IPS-20b (cell line): ENCODE measurements around the gene PARVB.

Experiments used
- H3K27ac ChIP-seq: one replicate; pipeline ENCODE4 v1.5.1; 2013; ENCODE audit warnings: low read length
- H3K27me3 ChIP-seq: 2 replicates; pipeline ENCODE4 v1.6.1; 2013; ENCODE audit warnings: mild to moderate bottlenecking, low read length, inconsistent platforms; ENCODE audit not compliant: insufficient read depth
- H3K36me3 ChIP-seq: 2 replicates; pipeline ENCODE4 v1.6.1; 2013; ENCODE audit warnings: low read depth, mild to moderate bottlenecking, inconsistent platforms, low read length, moderate library complexity; ENCODE audit not compliant: insufficient read depth
- H3K4me1 ChIP-seq: 2 replicates; pipeline ENCODE4 v1.6.1; 2013; ENCODE audit warnings: mild to moderate bottlenecking, control low read depth, inconsistent platforms, low read length, moderate library complexity; ENCODE audit not compliant: insufficient read depth
- H3K4me3 ChIP-seq: 2 replicates; pipeline ENCODE4 v1.5.1; 2013; ENCODE audit warnings: mild to moderate bottlenecking, low read length, inconsistent platforms
- H3K9ac ChIP-seq: 2 replicates; pipeline ENCODE4 v1.6.1; 2013; ENCODE audit warnings: low read depth, mild to moderate bottlenecking, inconsistent platforms, low read length, moderate library complexity
- H3K9me3 ChIP-seq: 2 replicates; pipeline ENCODE4 v1.6.1; 2013; ENCODE audit warnings: mild to moderate bottlenecking, low read depth, low read length, inconsistent platforms; ENCODE audit not compliant: insufficient read depth

The PARVB gene

GRCh38 chr22:44096736-44097135 lies 72.6 kb downstream of the PARVB start:
- no peak overlapping the region for H3K27ac ChIP-seq
- no peak overlapping the region for H3K9ac ChIP-seq
- H3K4me1 ChIP-seq, result no peaks in the 10 kb centered on the region
- H3K9me3 ChIP-seq, result no peaks in the 10 kb centered on the region
- H3K4me3 ChIP-seq, result no peak overlapping the region
- H3K36me3 ChIP-seq, result no peaks in the 10 kb centered on the region
- no peaks in the 10 kb centered on the region for H3K27me3 ChIP-seq

GRCh38 chr22:44097263-44098020 lies 73.3 kb downstream of the PARVB start:
- H3K4me3 ChIP-seq, result no peak overlapping the region
- no peak overlapping the region for H3K27ac ChIP-seq
- H3K9me3 ChIP-seq, result no peaks in the 10 kb centered on the region
- no peaks in the 10 kb centered on the region for H3K36me3 ChIP-seq
- H3K27me3 ChIP-seq, result no peaks in the 10 kb centered on the region
- no peak overlapping the region for H3K9ac ChIP-seq
- H3K4me1 ChIP-seq, result no peaks in the 10 kb centered on the region

GRCh38 chr22:44098021-44098739 lies 74.1 kb downstream of the PARVB start:
- H3K4me1 ChIP-seq, result no peaks in the 10 kb centered on the region
- no peak overlapping the region for H3K4me3 ChIP-seq
- no peaks in the 10 kb centered on the region for H3K36me3 ChIP-seq
- H3K27me3 ChIP-seq, result no peaks in the 10 kb centered on the region
- no peak overlapping the region for H3K27ac ChIP-seq
- no peaks in the 10 kb centered on the region for H3K9me3 ChIP-seq
- H3K9ac ChIP-seq, result no peak overlapping the region; the same call in 1 of the 2 replicates

DNA sequence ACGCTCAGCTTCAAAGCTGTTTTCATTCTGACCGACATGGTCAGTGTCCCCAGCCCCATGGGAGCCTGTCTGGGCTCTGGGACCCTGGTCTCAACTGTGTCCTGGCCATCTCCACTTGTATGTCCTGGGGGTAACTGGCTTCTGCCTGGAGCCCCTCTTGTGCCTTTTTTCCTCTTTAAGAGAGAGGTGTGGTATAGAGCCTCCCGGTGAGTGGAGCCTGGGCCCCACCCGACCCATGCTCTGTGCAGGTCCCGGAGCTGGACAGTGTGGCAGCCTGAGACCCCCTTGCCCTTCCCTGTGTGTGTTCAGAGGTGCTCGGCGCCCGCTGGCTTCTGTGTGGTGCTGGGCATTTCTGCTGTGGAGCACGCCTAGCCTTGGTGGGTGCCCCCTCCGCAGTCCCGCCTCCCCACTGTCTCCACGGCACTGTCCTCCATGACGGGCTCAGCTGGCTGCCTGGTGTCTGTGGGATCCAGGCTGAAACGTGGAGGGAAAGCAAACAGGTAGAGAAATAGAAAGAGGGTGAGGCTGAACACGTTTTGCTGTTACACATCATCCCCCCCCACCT lies 74.9 kb downstream of the PARVB start:
- Histone ChIP-seq H3K36me3 (no peaks in the 10 kb centered on the region), H3K9ac (no peak overlapping the region), H3K27ac (no peak overlapping the region), H3K4me1 (no peaks in the 10 kb centered on the region), H3K9me3 (no peaks in the 10 kb centered on the region), H3K27me3 (no peaks in the 10 kb centered on the region), H3K4me3 (no peak overlapping the region)

GRCh38 chr22:44099696-44100095 lies 75.6 kb downstream of the PARVB start:
- H3K36me3 ChIP-seq, result no peaks in the 10 kb centered on the region
- H3K4me1 ChIP-seq, result no peaks in the 10 kb centered on the region
- H3K27me3 ChIP-seq, result no peaks in the 10 kb centered on the region
- H3K27ac ChIP-seq, result no peak overlapping the region
- no peak overlapping the region for H3K4me3 ChIP-seq
- H3K9ac ChIP-seq, result no peak overlapping the region
- 0 out of 2 replicates have a peak, but pooled peaks cover 2% of the 10 kb centered on the region for H3K9me3 ChIP-seq

GRCh38 chr22:44100411-44100810 lies 76.3 kb downstream of the PARVB start:
- no peak overlapping the region for H3K4me3 ChIP-seq
- H3K4me1 ChIP-seq, result no peaks in the 10 kb centered on the region
- H3K27me3 ChIP-seq, result no peaks in the 10 kb centered on the region
- no peak overlapping the region for H3K27ac ChIP-seq
- H3K9me3 ChIP-seq, result peaks cover 6% of the 10 kb centered on the region; the same call in 1 of the 2 replicates
- H3K9ac ChIP-seq, result no peak overlapping the region
- H3K36me3 ChIP-seq, result no peaks in the 10 kb centered on the region

DNA sequence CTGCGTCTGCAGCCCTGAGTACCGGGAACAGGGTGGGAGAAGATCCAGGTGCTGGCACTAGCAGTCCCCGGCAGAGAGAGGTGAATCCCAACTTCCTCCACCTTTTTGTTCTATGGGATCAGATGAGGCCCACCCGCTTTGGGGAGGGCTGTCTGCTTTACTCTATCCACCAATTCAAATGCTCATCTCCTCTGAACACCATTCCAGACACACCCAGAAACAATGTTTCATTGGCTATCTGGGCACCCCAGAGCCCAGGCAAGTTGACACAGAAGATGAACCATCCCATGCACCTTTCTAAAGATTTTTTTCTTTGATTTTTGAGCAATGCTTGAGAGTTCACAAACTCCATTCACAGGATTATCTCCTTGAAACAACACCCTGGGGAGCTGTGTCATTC lies 78.0 kb downstream of the PARVB start:
- no peaks in the 10 kb centered on the region for H3K27me3 ChIP-seq
- peaks cover 6% of the 10 kb centered on the region; the same call in 1 of the 2 replicates for H3K9me3 ChIP-seq
- no peaks in the 10 kb centered on the region for H3K36me3 ChIP-seq
- peaks cover 9% of the 10 kb centered on the region for H3K4me1 ChIP-seq
- H3K9ac ChIP-seq, result no peak overlapping the region
- H3K27ac ChIP-seq, result no peak overlapping the region
- no peak overlapping the region for H3K4me3 ChIP-seq

DNA sequence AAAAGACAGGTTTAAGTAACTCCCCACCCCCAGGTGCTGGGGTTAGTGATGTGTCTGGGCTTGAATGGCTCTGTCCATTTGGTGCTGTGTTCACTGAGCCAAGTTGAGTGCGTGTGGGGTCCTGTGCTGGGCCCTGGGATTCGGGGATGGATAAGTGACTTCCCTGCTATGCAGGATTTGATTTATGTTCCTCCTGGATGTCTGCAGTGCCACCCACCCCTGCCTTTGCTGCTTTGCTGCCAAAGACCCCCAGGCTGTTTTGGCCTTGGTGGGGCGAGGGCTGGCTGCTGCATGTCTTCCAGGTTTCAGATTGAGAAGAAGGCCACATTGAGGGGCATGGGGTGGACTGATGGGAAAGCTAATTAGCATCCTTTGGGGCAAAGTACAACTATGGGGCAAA lies 78.8 kb downstream of the PARVB start:
- Histone ChIP-seq H3K4me3 (no peak overlapping the region), H3K9ac (no peak overlapping the region), H3K27me3 (no peaks in the 10 kb centered on the region), H3K27ac (no peak overlapping the region), H3K36me3 (no peaks in the 10 kb centered on the region), H3K4me1 (peaks cover 13% of the 10 kb centered on the region), H3K9me3 (peaks cover 6% of the 10 kb centered on the region; the same call in 1 of the 2 replicates)

DNA sequence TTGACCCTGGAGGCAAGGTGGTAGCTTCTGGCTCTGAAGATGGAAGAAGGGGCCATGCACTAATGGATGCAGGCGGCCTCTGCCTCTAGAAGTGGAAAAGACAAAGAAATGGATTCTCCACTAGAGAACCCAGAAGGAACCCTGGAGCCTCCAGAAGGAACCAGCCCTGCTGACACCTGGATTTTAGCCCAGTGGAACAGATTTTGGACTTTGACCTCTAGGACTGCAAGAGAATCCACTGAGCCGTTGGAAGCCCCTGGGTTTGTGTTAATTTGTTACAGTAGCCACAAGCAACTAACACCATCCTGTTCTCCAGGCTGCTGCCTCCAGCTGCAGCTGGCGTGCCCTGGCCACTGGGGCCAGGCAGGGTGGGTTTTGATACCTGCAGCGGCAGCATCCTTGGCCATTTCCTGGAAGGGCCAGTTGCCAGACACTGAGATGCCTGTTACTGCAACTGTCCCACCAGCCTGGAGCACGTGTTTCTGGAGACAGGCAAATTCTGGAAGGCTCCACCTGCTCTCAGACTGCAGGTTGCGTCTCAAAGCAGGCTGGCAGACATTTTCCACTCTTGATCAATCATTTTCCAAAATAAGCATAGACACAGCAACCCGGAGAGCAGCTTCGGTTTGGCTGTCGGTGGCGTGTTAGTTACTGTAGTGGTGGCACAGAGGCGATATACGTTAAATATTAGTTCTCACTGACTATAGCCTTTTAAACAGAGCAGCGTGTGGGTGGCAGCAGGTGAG lies 79.8 kb downstream of the PARVB start:
- Histone ChIP-seq H3K9ac (no peak overlapping the region), H3K4me1 (peaks cover 17% of the 10 kb centered on the region), H3K4me3 (no peak overlapping the region), H3K27me3 (no peaks in the 10 kb centered on the region), H3K9me3 (peaks cover 6% of the 10 kb centered on the region; the same call in 1 of the 2 replicates), H3K36me3 (no peaks in the 10 kb centered on the region), H3K27ac (no peak overlapping the region)

DNA sequence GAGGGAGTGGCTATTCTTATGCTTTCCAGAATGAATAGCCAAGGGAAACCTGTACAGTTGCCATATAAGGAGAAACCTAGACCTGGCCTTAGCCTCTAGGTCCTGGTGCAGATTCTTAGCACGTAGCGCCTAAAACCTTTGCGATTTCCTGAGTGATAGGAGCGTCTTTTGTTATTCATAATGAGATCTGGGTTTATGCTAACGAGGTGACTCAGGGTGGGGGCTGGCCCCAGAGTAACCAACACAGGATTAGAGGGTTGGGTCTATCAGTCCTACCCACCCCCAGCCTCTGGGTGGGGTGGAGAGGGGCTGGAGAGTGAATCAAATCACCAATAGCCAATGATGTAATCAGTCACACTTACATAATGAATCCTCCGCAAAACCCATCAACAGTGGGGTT lies 83.2 kb downstream of the PARVB start:
- no peaks in the 10 kb centered on the region for H3K27me3 ChIP-seq
- H3K4me1 ChIP-seq, result peaks cover 21% of the 10 kb centered on the region
- H3K36me3 ChIP-seq, result no peaks in the 10 kb centered on the region
- peak overlapping the region; percentile 57 for H3K27ac ChIP-seq
- H3K4me3 ChIP-seq, result peak overlapping the region; percentile 2; the same call in 1 of the 2 replicates
- H3K9ac ChIP-seq, result peak overlapping the region; percentile 66; the same call in 1 of the 2 replicates
- peaks cover 6% of the 10 kb centered on the region; the same call in 1 of the 2 replicates for H3K9me3 ChIP-seq

DNA sequence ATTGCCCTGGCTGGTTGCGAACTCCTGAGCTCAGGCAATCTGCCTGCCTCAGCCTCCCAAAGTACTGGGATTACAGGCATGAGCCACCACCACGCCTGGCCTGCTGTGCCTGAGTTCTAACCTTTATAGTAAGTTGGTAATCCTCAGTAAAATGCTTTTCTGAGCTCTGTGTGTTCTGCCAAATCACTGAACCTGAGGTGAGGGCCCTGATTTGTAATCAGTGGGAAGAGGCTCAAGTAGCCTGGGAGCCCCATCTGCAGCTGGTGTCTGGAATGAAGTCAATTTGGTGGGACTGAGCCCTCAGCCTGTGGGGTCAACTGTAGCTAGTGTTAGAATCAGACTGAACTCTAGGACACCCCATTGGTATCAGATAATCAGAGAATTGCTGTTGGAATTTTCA lies 84.0 kb downstream of the PARVB start:
- no peaks in the 10 kb centered on the region for H3K27me3 ChIP-seq
- H3K27ac ChIP-seq, result peak overlapping the region; percentile 12
- H3K9me3 ChIP-seq, result peaks cover 6% of the 10 kb centered on the region; the same call in 1 of the 2 replicates
- H3K4me1 ChIP-seq, result peaks cover 21% of the 10 kb centered on the region
- H3K9ac ChIP-seq, result peak overlapping the region; percentile 66; the same call in 1 of the 2 replicates
- H3K4me3 ChIP-seq, result no peak overlapping the region
- no peaks in the 10 kb centered on the region for H3K36me3 ChIP-seq
